ENCODE data around the gene RAET1E.
"Not testable (repeated sequence)": the region's sequence is repeated elsewhere in the genome, so short reads cannot be mapped to it uniquely, and the experiment has no call there.

Gene RAET1E

DNA sequence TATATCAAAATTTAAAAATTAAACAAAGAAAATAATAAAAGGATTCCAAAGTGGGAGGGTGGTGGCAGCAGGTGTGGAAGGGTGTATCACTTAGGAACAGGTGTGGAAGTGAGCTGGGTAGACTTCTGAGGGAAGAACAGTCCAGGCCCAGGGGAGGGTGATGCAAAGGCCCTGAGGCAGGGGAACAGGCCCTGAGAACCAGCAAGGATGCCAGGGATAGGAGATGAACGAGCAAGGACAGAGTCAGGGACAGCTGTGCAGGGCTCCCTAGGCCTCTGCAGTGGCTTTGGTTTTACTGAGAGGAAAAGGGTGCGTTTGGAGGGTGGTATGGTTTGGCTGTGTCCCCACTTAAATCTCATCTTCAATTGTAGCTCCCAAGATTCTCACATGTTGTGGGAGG lies 9.4 kb upstream of the RAET1E start:
- DNase-seq = no peak

DNA sequence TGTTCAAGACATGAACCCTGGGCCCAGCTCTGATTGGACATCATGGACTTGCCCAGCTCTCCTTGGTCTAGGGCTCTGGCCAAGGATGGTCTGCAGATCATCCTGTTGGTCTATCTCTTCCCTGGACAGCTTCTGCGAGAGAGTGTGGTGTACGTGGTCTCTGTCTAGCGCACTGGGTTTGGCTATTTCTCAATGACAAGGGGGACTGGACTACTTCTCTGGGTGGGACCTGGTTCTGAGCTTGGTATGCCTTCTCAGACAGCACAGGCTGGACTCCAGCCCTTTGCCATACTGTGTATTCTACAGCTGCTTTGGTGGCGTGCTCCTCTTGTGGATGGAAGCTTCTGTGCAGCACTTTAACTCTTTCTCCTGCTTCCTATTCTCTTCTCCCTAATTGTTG lies 8.5 kb upstream of the RAET1E start:
- DNase-seq = no peak

DNA sequence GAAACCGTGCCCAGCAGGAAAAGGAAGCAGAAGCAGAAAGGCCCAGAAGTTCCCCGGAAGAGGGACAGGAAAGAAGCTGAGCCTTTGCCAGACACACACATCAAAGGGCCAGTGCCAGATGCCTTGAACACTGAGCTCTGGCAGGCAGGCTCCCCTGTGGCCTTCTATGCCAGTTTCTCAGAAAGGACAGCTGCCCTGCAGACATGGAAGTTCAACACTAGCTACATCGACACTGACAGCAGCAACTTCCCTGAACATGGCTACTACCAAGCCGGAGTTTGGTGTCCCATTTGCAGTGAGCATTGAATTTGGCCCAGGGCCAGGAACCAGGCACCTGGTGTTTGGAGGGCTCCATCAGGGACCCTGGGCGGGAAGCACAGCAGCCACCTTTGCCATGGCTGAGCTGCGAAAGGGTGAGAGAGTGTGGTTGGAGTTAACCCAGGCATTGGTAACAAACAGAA lies 8.0 kb upstream of the RAET1E start:
- DNase-seq = no peak

DNA sequence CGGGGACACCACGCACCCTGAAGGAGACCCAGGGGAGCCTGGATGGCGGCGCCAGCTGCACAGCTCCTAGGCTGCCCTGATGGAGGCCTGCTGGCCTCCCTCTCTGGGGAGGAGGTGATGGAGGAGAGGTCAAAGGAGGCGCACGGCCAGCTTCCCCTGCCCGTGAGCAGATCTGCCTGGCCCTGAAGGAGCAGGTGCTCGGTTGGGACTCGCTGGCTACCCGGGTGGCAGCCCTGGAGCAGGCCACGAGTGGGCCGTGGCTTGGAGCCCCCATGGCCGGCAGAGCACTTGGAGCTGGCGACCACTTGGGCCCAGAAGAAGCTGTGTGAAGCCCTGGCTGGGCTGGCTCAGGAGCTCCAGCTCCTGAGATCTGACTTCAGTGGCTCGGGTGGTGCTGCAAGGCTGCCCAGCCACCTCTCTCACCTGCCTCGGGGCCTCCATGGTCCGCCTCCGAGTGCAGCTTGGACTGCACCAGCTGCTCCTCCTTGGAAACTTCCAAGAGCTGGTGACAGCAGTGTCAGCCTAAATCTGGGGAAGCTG lies 7.5 kb upstream of the RAET1E start:
- DNase-seq = no peak

DNA sequence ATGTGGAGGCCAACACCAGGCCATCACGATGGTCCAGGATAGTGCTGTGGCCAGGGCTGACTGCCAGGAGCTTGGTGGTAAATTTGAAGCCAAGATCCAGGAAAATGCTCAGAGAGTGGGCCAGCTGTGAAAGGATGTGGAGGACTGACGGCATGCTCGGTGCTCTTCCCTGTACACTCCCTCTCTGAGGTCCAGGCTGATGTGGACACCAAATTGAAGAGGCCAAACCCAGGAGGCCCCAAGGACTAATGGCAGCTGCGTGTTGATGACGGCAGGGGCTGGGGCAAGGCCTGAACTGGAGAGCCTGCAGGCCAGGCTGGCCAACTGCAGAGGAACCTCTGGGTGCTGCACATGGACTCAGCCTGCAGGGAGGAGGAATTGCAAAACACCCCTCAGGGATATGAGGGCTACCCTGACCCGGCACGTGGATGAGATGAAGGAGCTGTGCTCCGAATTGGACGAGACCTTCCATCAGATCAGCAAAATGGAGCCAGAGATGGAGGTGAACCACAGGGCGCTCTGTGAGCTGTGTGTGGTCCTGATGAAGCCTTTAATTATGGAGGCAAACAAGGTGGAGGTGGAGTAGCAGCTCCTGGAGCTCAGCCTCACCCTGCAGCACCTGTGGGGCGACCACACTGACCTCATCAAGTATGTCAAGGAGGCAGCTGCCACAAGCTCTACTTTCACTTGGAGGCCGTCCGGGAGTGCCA lies 6.9 kb upstream of the RAET1E start:
- no peak for DNase-seq

DNA sequence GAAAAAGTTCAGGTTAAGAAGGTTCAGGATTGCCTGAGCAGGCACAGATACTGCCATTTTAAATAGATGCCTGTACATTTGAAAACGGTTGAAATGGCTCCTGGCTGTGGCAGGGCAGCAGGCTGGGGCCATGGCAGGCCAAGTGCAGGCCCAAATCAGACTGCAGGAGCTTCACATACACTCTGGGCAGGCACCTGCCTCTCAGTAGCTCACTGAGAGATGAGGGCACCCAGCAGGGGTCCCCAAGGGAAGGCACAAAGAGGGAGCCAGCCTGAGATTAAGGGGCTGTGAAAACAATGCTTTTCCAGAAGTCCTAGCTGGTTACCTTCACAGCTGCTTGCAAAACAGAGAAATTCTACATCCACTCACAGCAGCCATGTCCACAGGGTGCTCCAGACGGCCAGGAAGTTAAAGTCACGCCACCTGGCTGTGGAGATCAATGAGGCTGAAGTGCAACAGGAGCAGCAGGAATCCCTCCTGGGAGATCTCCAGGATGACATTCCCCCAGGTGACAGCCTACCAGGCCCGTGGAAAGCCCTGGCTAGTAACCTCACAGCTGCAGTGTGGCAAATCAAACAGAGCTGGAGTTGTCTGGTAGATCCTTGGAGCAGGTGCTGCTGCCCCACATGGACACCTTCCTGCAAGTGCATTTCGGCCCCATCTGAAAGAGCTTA lies 6.2 kb upstream of the RAET1E start:
- no peak for DNase-seq

DNA sequence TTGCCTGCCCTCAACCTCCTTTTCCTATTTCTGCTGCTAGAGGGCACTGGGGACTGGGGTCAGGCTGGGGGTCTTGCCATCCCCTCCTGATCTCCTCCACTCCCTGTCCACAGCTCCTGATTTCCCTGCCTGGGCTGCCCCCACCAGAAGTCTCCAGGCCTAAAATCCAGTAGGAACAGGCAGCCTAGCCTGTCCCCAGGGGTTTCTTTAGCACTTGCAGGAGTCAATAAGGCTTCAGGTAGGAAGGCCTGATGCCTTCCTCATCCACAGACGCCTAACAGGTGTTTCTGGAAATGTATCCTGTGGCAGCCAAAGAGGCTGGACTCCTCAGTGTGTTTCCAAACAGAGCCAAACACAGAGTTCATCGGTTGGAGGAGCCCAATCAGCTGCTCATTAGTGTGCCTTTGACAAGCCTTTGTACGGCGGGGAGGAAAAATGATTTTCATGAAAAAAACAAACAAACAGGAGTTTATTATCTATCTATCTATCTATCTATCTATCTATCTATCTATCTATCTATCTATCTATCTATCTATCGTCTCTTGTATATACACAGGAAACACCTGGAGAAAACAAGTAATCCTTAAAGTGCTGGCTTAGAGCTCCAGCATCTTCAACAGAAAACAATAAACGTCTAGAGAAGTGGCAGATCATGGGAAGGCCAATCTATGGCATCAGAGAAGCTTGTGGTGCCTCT lies 3.7 kb upstream of the RAET1E start:
- no peak for DNase-seq

DNA sequence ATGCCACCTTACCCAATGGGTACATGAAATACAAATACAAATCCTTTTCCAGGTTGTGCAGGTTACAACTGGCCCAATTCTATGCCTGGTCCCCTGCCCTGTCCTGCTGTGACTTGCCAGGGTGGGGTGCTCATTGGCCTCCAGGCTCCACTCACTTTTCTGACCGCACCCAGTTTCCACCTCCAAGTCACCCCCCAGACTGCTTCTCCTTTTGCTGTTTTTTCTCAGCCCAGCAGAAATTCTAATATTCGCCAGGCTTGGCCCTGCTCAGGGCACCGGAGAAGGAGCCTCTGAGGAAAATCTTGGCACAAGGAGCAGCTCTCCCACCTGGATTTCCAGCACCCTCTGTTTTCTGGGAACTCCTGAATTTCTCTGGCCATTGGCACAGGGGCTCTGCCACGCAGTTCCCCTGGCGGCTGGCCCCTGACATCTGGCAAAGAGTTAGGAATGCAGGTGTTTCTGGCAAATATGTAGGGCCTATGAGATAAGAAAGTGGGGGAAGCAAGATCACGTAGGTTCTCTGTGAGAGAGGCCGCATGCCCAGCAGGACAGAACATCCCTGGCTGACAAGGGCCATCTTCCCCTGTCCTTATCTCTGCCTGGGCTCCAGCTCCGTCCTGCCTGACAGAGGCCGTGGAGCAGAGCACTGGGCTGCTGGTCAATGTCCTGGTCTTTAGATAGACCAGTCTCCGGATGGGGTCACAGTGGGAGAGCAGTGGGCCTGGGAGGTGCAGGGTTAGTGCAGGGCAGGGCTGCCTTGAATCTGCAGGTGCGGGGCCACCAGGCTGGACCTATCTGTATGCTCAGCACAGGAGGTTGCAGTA lies 2.9 kb upstream of the RAET1E start:
- no peak for DNase-seq

DNA sequence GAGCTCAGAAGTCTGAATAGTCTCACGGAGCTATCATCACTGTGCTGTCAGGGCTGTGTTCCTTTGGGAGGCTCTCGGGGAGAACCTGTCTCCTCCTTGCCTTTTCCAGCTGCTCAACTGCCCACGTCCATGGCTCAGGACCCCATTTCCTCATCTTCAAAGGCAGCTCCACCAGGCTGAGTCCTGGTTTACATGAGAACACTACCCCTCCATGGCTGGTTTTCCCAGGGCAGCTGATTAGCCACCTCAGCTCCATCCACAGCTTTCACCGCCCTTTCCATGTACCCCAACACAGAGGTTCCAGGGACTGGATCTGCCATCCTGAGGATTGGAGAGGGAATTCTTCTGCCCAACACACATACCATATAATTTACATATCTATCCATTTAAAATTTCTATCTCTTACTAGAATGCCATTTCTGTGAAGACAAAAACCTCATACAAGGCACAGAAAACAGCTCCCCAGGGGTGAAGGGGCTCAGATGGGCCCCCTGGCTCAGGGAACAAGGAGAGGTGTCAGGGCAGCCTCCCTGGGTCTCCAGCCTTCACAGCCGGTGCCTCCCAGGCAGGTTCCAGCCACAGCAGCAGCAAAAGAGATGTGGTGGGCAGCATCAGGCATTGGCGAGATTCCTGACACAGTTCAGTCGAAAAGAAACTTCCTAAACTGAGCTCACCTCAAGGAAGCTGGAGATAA lies 2.2 kb upstream of the RAET1E start:
- no peak for DNase-seq

DNA sequence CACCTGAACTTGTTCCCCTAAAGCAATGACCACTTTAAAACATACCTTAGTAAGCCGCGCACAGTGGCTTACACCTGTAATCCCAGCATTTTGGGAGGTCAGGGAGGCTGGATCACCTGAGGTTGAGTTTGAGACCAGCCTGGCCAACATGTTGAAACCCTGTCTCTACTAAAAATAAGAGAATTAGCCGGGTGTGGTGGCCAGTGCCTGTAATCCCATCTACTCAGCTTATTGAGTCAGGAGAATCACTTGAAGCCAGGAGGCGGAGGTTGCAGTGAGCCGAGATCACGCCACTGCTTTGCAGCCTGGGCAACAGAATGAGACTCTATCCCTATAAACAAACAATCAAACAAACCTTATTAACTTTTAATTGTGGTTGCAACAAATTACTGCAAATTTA lies 1.6 kb upstream of the RAET1E start:
- DNase-seq = no peak

DNA sequence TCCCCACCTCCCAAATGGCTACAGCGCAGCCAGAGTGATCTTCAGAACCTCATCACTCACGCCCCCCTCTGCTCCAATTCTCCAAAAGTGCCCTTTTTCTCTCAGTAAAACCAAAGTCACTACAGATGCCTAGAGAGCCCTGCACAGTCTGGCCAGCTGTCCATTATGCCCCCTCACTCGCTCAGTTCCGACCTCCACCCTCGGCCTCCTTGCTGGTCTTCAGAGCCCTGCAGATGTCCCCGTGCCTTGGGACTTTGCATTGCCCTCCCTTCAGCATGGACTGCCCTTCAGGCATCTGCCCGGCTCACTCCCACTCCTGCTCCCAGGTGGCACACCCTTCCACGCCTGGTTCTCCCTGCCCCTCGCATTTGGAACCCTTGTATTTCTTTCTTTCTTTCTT lies 1.1 kb upstream of the RAET1E start:
- DNase-seq = no peak

DNA sequence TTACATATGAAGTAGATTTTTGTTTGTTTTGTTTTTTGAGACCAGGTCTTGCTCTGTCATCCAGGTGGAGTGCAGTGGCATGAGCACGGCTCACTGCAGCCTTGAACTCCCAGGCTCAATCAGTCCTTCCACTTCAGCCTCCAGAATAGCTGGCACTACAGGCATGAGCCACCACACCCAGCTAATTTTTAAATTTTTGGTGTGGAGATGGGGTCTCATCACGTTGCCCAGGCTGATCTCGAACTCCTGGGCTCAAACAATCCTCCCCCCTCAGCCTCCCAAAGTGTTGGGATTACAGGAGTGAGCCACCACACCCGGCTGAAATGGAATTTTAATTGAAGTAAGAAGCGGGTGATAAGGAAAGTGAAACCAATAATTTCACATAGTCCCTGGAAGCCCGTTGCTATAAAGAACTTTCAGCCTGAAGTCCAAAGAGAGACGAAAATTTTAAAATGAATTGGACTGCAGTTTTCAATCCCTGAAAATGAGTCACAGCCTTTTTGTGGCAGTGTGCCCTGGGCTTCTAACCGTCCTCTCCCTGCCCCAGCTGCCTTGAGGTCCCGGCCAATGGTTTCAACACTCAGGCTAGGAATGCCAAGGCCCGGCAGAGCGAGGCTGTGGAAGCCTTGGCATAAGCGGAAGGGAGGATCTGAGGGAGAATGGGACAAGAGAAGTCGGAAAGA lies 757 bp downstream of the RAET1E start:
- DNase-seq = peak; percentile 65

DNA sequence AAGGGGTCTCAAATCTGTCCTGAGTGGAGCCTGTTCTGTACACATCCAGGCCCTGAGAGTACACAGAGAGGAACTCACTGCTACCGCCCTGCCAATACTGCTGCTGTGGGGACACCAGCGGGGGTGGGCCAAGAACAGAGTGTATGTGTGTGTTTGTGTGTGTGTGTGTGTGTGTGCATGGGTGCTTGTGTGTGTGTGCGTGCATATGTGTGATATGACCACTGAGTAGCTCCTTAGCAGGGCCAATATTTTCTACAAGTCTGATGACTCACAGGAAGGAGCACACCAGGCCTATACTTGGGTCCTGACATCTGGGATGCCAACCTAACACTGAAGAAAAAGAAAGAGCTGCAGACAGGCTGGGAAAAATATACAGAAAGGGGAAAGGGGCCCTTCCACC lies 1.4 kb downstream of the RAET1E start:
- DNase-seq = no peak

DNA sequence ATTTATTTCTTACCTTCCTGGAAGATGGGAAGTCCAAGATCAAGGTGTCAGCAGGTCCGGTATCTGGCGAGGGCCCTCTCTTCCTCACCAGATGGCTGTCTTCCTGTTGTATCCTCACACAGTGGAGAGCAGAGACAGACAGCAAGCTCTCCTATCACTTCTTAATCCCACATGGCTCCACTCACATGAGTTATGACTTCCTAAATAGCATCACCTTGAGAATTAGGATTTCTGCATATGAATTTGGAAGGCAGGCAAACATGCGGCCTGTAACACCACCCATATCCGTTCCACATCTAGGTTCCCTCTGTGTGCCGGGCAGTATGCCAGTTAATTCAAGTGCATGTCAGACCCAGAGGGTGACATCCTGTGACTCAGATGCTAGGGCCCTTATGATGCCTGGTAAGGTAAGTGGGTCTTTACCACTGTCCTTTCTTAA lies 2.1 kb downstream of the RAET1E start:
- DNase-seq = no peak

DNA sequence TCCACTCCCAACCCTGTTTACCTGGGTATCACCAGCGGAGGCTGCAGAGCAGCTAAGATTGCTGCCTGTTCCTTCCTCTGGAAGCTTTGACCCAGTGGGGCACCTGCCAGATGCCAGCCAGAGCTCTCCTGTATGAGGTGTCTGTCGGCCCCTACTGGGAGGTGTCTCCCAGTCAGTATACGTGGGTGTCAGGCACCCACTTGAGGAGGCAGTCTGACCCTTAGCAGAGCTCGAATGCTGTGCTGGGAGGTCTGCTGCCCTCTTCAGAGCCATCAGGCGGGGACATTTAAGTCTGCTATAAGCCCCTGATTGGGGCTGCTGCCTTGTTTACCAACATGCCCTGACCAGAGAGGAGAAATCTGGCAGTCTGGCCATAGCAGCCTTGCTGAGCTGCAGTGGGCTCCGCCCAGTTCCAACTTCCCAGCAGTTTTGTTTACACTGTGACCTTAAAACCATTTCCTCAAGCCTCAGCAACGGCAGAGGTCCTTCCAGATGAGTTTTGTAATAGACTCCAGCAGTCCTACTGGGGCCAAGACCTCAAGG lies 2.8 kb downstream of the RAET1E start:
- DNase-seq = no peak

DNA sequence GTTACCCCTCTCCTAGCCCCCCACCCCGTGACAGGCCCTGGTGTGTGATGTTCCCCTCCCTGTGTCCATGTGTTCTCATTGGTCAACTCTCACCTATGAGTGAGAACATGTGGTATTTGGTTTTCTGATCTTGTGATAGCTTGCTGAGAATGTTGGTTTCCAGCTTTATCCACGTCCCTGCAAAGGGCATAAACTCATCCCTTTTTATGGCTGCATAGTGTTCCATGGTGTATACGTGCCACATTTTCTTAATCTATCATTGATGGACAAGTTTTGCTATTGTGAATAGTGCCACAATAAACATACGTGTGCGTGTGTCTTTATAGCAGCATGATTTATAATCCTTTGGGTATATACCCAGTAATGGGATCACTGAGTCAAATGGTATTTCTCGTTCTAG lies 6.0 kb downstream of the RAET1E start:
- DNase-seq = not testable (repeated sequence)

DNA sequence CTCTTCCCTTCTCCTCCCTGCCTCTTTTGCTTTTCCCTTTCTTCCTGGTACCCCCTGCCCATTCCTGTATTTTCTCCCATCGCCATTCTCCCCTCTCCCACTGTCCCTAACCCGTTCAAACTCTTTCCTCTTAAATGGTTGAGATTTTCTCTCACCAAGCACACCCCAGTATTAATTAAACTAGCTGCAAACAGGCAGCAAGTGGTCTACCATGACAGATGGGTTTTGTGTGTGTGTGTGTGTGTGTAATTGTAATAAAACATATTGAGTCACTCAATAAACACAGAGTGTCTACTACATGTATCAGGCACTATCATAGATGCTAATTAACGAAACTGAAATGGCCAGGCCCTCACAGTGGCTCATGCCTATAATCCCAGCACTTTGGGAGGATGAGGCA lies 6.7 kb downstream of the RAET1E start:
- DNase-seq = no peak

DNA sequence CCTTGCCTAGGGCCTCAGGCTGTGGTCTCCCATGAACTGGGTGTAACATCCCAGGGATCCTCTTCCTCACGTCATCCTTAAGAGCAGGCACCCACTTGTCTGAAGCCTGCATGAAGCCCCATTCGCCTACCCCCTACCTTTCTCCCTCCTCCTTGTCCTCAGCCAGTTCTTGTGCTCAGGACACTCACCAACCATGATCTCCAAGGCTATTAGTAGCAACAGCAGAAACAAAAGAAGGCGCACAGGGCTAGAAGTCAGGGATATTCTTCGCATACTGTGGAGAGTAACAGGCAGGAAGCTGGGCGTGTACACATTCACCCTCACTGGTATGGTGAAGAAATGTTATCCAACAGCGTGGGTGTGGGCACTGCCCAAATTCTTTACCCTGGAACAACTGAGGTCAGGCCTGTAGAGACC lies 7.3 kb downstream of the RAET1E start:
- DNase-seq = no peak

DNA sequence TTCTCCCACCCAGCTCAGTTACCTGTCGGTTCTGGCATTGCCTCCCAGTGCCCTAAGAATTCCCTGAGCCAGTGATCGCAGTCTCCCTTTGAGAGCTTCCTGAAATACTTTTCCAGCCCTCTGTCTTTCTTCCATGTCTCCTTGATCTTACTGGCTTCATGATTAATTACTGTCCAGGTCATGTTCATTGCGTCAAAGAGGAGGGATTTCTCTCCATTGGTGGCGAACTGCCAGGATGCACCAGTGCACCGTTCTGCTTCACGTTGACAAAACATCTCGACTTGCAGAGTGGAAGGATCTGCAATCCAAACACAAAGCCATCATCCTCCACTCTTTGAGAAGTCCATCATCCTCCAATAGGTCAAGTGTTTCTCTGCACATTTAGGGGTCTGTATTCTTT lies 8.6 kb downstream of the RAET1E start:
- DNase-seq = no peak

DNA sequence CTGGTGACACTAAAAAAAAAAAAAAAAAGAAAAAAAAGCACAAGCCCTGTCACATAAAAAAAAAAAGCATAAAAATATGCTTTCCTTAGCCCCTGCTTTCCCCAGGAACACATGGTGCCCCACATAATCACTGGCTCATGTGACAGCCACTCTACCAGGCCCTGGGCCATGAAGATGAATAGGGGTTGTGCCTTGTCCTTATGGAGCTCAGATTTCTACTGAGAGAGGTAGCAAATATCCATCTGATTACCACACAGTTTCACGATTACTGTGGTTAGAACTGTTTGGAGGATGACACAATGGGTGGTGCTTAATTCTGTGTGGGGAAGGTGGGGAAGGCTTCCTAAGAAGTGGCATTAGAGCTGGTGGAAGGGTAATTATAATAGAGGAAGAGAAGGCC lies 9.3 kb downstream of the RAET1E start:
- DNase-seq = no peak

DNA sequence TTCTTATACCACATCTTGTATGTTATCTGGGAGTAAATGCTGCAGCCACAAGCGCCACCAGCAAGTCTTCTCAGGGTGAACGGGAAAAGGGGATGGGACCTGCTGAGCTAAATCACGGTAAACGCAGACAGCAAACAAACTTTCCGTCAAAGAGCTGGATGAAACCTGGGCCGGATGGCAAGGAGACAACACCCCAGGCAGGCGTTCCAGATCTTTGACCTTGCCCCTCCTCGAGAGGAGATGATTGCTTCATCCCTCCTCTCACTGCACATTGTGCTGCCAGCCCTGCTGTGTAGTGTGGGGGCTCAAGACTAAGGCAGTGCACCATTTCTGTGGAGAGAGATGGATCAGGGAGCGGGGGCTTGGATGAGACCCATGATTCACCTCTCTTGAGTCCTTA lies 9.8 kb downstream of the RAET1E start:
- no peak for DNase-seq

All from GOT3 (cell line).